HEK293T (cell line): ENCODE measurements around the gene NUDT7.

Source experiments
- BHLHE40 ChIP-seq: fragments of 450-650 bp; IDR thresholded peaks from 2 replicates; pipeline ENCODE4 v1.6.1; 2016; ENCODE audit warnings: mild to moderate bottlenecking, moderate library complexity, borderline replicate concordance
- CTBP1 ChIP-seq: fragments of 450-650 bp; IDR thresholded peaks from 2 replicates; pipeline ENCODE4 v1.6.1; 2016; ENCODE audit warnings: borderline replicate concordance
- ELF4 ChIP-seq: fragments of 450-650 bp; IDR thresholded peaks from 2 replicates; pipeline ENCODE4 v1.6.1; 2017; ENCODE audit warnings: antibody characterized with exemption
- FOXA1 ChIP-seq: fragments of 450-650 bp; IDR thresholded peaks from 2 replicates; pipeline ENCODE4 v1.6.1; 2016; ENCODE audit warnings: mild to moderate bottlenecking
- FOXK2 ChIP-seq: fragments of 450-650 bp; IDR thresholded peaks from 2 replicates; pipeline ENCODE4 v1.6.1; 2016; ENCODE audit warnings: mild to moderate bottlenecking
- LEF1 ChIP-seq: fragments of 450-650 bp; IDR thresholded peaks from 2 replicates; pipeline ENCODE4 v1.6.1; 2017; ENCODE audit warnings: mild to moderate bottlenecking, borderline replicate concordance
- SP1 ChIP-seq: fragments of 450-650 bp; IDR thresholded peaks from 2 replicates; pipeline ENCODE4 v1.6.1; 2017
- SUZ12 ChIP-seq: fragments of 450-650 bp; IDR thresholded peaks from 2 replicates; pipeline ENCODE4 v1.6.1; 2016; ENCODE audit warnings: mild to moderate bottlenecking

DNA sequence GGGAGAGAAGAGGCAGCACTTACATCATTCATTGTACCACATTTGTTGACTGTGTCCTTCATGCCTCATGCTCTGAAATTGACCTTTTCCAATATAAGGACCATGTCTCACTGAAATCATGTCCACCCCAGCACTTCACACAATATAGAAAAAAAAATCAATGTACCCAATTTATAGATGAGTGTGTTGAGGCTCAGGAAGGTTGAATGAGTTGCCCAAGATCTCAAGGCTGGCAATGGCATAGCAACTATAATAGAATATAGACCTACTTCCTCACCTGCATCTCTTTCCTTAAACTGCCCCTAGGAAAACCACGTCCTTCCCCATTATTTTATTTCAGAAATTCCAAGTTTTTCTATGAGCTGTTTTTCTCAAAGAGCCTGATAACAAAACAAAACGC, 65.1 kb downstream of the NUDT7 start:
- TF ChIP-seq SP1 = no peak
- no peak for TF ChIP-seq FOXK2
- no peak for TF ChIP-seq BHLHE40
- no peak for TF ChIP-seq CTBP1
- no peak for TF ChIP-seq LEF1
- no peak for TF ChIP-seq FOXA1
- TF ChIP-seq SUZ12 = no peak
- TF ChIP-seq ELF4 = no peak
